ENCODE data around the gene DNAH9.

The DNAH9 gene

DNA sequence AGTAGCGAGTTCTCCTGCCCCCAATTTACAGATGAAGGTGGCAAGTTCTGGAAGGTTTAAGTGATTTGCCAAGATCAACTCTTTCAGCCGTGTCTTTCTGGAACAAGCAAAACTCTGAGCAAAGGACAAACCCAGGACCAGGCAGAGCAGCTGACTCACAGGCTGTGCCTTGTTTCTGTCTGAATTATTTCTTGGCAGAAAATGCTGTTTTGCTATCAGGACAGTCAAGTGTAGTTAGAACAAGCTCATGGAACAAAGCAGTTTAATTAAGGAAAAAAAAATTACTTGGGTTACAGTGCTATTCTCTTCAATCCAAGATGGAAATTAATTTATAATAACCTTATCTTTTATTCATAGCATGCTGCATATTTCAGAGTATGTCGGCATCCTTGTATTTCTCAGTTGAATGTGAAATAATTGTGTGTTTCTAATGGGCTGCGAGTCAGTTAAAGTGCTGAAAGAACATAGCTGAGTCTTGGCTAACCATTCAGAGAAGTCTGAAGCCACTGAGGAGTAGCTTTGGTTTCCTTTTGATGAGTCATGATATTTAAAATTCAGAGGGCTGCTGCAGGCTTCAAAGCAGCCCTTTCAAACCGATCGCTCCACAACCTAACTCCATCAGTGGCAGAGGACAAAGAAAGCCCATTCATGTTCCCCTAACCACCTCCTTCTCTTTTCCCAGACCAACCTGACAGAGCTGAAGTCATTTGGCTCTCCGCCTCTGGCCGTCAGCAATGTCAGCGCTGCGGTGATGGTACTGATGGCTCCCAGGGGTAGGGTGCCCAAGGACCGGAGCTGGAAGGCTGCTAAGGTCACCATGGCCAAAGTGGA, 255.3 kb downstream of the DNAH9 start:
- DNase-seq, result no peak

- no peak for DNase-seq
Observed at GRCh38 chr17:11855306-11855705, 257.0 kb downstream of the DNAH9 start.

DNA sequence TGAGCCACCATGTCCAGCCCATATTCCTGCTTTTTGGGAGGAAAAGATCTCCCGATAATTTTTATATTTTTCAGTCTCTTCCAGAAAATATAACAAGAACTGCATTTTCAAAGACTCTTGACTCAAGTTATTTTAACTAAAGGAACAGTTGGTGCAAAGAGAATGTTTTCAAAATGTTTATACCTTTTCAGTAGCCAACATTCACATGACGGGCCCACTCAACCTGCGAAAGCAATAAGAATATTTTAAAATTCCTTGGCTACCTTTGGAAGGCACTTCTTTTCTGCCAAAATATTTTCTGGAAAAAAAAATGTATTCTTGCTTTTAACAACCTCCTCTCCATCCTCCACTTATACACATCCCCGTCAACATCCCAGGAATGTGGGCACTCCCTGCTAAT, 258.7 kb downstream of the DNAH9 start:
- DNase-seq, result no peak

GRCh38 chr17:11869680-11870394, 271.6 kb downstream of the DNAH9 start:
- DNase-seq, result no peak

DNA sequence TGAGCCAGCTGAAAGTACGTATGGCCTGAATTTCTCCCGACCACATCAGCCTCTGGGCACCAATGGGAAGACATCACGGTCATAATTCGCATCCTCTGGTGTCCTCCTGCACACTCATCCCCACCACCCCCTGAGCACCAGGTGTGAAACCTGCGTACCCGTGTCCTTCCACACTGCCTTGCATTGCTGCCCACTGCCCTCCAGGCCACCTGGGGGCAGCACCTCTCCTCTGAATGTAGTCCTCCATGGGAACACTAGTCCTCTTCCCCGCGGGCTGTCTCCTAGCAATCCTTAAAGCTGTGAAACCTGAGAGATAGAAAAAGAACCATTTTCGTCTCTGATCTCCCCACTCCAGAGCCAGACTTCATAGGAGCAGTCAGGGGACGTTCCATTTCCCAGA, 273.5 kb downstream of the DNAH9 start:
- no peak for DNase-seq

- no peak for DNase-seq
Observed at GRCh38 chr17:11874756-11875155, 276.5 kb downstream of the DNAH9 start.

DNA sequence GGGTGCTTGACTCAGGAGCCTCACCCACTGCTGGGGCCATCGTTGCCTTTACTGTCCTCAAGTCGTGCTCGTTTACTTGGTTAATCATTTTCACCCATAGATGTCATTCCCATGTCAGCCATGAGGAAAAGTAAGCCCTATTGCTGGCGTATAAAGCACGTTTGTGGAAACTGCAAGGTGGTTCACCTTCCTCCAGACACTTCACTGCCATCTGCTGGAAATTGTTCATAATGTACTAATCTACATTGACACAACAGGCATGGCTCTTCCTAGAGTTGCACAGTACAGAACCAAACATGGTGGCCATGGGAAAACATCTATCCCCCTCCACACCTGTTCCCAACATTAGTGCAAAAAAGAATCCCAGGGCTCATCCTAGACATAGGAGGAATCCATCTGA, 282.4 kb downstream of the DNAH9 start:
- no peak for DNase-seq

- DNase-seq, result no peak
Observed at GRCh38 chr17:11882716-11883115, 284.4 kb downstream of the DNAH9 start.

DNA sequence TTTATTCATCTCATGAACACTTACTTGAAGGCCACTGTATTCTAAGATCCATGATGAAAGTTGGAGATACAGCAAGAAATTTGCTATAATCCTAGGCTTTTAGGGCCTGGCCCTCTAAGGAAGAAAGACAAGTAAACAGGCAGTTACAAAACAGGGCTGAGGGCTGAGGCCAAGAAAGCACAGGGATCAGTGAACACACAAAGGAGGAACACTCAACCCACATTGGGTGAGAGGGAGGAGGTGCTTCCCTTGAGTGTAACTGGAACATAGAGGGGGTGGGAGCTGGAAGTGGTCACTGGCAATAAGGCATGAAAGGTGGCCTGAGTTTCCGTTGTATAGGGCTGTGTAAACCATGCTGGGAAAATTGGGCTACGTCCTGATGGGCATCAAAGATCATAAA, 286.8 kb downstream of the DNAH9 start:
- DNase-seq, result no peak

- no peak for DNase-seq
Observed at GRCh38 chr17:11889266-11889665, 291.0 kb downstream of the DNAH9 start.

DNA sequence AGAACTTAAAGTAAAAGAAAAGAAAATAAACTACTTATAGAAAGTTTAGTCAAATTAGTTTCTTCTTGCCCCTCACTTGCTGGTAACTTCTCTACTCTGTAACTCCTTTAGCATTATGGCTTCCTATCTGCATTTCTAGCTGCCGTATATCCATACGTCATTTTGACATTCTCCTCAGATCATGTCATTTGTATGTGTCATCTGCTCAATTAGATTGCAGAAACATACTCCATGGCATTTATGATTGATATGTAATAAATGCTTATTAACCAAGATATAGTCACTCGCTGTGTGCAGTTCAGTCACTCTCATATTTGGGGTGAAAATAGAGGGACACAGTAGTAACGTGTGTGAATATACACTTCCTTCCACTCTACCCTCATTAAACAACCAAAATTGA, 295.6 kb downstream of the DNAH9 start:
- DNase-seq, result no peak

DNA sequence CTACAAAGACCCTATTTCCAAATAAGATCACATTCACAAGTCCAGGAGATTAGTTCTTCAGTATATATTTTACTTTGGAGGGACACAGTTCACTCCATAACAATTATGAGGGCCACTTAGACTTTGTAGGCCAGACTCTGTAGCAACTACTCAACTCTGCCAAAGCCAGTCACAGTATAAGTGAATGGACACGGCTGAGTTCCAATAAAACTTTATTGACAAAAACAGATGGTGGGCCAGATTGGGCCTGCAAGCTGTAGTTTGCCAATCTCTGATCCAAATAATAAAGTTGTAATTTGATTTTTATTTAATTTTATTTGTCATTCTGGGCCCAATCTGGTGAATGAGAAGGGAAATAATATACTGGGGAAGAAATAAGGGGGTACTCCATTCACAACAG, 297.9 kb downstream of the DNAH9 start:
- DNase-seq, result no peak

DNA sequence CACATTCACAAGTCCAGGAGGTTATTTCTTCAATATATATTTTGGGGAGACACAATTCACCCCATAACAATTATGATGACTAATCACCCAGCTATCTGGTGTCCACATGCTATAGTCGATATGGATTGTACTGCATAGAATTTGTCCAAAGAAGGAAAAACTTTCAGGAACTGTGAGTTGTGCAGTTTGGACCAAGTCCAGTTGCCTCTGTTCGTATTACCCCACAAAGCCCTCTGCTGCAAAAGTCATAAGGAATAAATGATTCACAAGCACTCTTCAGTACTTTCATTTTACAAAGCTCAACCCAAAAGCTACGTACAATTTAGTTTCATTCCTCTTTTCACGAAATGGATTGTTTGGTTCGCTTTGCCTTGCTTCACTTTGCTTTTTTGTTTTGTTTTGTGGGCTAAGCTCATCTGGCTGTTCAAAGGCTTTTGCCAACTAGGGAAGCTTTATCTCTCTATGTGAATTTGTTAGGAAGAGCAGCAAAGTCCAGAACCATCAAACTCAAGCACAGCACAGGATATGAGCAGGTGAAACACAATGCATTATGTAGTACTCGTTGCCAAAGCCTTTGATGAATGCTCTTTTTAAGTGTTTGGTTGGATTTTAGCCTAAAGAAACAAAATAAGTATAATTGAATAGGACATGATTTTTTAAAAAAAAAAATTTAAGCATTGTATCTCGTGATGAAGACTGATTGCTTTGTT, 300.4 kb downstream of the DNAH9 start:
- DNase-seq, result no peak

DNA sequence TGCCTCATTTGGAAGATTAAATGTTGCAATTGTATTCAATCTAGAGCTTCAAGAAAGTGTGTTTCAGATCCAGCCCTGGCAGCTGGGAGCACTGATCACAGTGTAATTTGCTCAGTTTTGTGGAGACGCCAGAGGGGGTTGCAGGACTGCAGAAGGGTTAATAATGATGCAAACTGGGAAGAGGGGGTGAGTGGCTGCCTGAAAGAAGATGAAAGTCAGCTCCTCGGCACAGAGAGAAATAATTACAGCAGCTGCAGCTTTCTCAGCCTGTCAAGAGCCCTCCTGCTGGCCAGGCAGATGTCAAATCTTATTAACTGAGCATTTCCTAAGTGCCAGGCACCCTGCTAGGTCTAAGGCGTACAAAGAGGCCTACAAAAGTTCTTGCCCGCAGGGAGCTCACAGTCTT, 301.3 kb downstream of the DNAH9 start:
- no peak for DNase-seq

GRCh38 chr17:11900041-11900476, 301.8 kb downstream of the DNAH9 start:
- no peak for DNase-seq

GRCh38 chr17:11900655-11901054, 302.4 kb downstream of the DNAH9 start:
- no peak for DNase-seq

DNA sequence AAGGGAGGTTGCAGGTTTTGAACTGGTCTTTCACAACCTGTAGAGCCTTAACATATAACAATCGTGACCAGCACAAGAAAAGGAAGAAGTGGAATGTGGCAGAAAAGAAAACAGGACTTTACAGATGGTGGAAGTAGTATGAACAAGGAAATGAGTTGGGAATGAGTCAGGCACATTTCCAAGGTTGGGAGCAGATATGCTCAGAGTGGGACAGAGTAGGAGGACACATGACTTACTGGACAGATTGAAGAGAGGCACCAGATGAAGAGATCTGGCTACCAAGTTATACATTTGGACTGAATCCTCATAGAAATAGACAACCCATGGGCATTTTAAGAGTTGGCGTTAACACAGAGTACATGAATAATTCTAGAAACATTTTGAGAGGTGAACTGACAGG, 303.7 kb downstream of the DNAH9 start:
- no peak for DNase-seq

DNA sequence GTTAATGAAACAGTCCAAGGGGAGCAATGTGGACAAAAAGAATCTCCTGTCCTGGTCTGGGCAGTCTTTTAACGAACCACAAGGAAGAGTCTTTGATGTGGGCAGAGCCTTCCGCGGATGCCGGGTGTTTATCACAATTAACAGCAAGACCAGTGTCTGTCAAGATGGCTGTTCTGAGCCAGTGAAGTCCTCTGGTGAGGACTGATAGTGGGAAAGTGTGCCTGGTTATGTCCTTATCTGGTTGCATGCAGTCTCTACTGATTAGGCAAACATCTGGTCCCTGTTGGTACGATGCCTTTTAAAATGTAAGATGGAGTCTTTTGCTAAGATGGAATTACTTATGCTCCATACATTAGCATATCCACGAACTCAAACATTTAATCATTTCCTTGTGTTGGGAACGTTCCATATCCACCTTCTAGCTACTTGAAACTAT, 310.5 kb downstream of the DNAH9 start:
- DNase-seq, result no peak

DNA sequence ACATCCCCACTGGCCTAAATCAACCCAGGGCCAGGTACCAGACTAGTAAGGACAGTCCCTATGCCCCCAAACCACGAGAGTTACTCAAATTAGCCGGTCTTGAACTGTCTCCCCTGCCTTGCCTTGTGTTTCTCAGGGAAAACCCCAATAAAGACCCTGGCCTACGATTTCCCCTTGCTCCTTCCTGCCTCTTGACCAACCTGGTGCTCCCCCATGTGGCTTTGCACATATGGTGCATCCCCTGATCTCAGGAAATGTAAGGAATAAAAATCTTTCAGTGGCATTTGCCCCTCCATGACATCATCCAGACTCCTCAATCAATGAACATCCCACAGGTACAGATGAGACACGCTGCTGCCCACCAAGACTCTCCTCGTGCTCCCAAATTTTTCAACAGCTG, 311.1 kb downstream of the DNAH9 start:
- DNase-seq, result no peak

DNA sequence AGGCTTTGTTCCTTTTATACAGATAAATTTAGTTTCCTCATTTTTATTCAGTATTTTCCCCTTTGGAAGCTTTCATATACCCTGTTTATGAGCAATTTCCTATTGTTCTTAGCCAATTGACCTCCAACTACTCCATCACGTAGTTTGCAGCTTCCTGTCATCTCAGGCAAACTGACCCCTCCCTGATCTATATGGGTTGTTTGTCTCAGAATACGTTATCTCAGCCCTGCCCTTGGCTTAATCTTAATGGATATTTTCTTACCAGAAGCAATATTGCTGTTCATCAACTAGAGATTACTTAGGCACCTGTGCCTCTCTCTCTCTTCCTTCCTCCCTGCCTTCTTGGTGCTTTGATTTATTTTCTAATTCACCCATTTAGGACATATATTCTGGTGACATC, 317.8 kb downstream of the DNAH9 start:
- no peak for DNase-seq

DNA sequence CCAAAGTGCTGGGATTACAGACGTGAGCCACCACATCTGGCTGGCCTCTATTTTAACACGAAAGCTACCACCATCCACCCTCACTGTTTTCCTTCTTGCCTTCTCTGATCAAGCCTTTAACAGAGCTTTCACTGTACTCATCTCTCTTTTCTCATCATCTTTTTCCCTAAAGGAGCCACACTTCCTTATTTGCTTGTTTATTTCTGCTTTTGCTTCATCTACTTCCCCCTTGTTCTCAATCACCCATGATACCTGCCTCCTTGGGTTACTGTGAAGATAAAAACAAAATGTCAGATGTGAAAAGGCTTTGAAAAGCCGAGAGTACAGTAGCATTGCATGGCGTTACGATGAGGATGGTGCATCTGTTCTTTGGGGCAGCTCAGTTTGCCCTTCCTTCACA, 319.1 kb downstream of the DNAH9 start:
- DNase-seq, result no peak

DNA sequence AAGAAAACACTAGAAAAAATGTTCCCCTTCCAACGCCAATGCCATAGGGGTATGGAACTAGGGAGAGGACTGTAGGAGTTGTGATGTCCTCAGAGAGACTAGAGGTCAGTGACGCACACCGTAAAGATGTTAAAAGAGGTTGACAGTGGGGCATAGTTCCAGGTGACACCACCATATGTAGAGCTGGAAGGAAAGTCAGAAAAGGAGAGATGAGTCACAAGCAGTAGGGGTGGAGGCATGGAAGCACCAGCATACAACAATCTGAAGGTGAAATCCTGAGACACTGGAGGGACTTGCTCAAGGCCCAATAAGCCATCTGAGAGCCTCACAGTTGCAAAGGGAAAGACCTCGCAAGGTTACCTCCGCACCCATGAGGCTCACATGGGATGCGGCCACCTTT, 323.0 kb downstream of the DNAH9 start:
- DNase-seq, result no peak

DNA sequence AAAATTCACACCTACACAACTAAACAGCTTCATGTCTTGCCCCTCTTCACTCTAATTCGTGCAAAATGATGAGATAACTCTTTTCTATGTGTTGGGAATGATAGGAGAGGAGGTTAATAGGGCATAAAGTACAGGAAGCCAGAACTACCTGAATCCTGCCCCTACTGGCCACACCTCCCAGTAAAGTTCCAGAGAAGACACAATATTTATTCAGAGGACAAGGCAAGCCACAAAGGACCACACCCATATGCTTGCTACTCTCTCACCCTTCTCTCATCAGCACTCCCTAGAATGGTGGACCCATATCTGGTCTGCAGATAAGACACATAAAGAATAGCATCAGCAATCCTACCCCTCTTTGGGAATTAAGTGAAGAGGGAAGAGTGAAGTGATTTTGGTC, 324.4 kb downstream of the DNAH9 start:
- DNase-seq, result no peak

GRCh38 chr17:11924076-11924475, 325.8 kb downstream of the DNAH9 start:
- DNase-seq, result no peak
